Endothelial cell of umbilical vein (primary cell): ENCODE results near the gene PRRG2. TPM values are rescaled to one million over a fixed set of nuclear protein-coding genes. Genes with fewer than 3 reads are reported as not detected.

Experiments used
- BruUV-seq: library from RNA; stranded (reverse); fragments of 400-500 nt; replicated peaks from 2 replicates; lab custom pipeline; 2021; lab: Mats Ljungman, UMichigan
- CTCF ChIA-PET: fragments of 300-600, 350-600 bp; sonication (Branson Sonifier 250); formaldehyde crosslinking; loops from one replicate; lab custom pipeline; 2021; ENCODE audit warnings: antibody characterized with exemption, inconsistent platforms; lab: Charles Lee
- POLR2A ChIA-PET: fragments of 300-600, 350-600 bp; sonication (Branson Sonifier 250); formaldehyde crosslinking; loops from one replicate; lab custom pipeline; 2021; ENCODE audit warnings: antibody characterized with exemption, inconsistent platforms; lab: Charles Lee
- DNase-seq: peaks from one replicate; pipeline ENCODE4 v3.0.0-alpha.2; 2011; ENCODE audit warnings: low read depth, low spot score
- FAIRE-seq: peaks from 2 replicates; lab custom pipeline; 2011; peaks lifted over from hg19 to GRCh38; lab: Jason Lieb, UNC
- H2AFZ ChIP-seq: 2 replicates; pipeline ENCODE4 v1.6.0; 2012; ENCODE audit warnings: low read depth, low read length, control low read depth, inconsistent platforms
- H3K27ac ChIP-seq: 2 replicates; pipeline ENCODE4 v1.5.1; 2011; ENCODE audit warnings: low read depth, mild to moderate bottlenecking, control low read depth, low read length, moderate library complexity; ENCODE audit not compliant: insufficient read depth
- H3K27me3 ChIP-seq, 2 experiments: 2 replicates each; pipeline versions ENCODE4 v1.6.0 to v1.6.1; 2011; ENCODE audit warnings: low read length in 2 of 2, mixed read lengths in 1 of 2; ENCODE audit not compliant: control insufficient read depth in 2 of 2, insufficient read depth in 2 of 2
- H3K36me3 ChIP-seq, 2 experiments: 2 replicates in 1 of 2; 3 replicates in 1 of 2; pipeline ENCODE4 v1.5.1; 2011; ENCODE audit warnings: low read length in 2 of 2, mild to moderate bottlenecking in 1 of 2, moderate library complexity in 1 of 2; ENCODE audit not compliant: control insufficient read depth in 2 of 2, insufficient read depth in 2 of 2; ENCODE audit errors: extremely low read depth in 1 of 2
- H3K4me1 ChIP-seq: 3 replicates; pipeline ENCODE4 v1.5.1; 2011; ENCODE audit warnings: mild to moderate bottlenecking, low read length; ENCODE audit not compliant: control insufficient read depth, insufficient read depth; ENCODE audit errors: extremely low read depth
- H3K4me2 ChIP-seq: 2 replicates; pipeline ENCODE4 v1.6.1; 2011; ENCODE audit warnings: low read length, control low read depth, mixed read lengths; ENCODE audit not compliant: insufficient read depth
- H3K4me3 ChIP-seq, 3 experiments: fragments of 200-600 bp in 1 of 3; sonication (generic), shearing (Covaris generic) in 1 of 3; replicated peaks in 1 of 3; 2 replicates each; pipeline ENCODE4 v1.5.1; 2011 to 2016; ENCODE audit warnings: control low read depth in 3 of 3, low read length in 3 of 3, mild to moderate bottlenecking in 2 of 3, inconsistent platforms in 1 of 3, low read depth in 1 of 3, moderate library complexity in 1 of 3; ENCODE audit not compliant: insufficient read depth in 1 of 3
- H3K79me2 ChIP-seq: 2 replicates; pipeline ENCODE4 v1.6.0; 2012; ENCODE audit warnings: low read length, inconsistent platforms; ENCODE audit not compliant: control insufficient read depth, insufficient read depth
- H3K9ac ChIP-seq: replicated peaks from 2 replicates; pipeline ENCODE3; 2011; ENCODE audit warnings: low read length, control low read depth; ENCODE audit not compliant: insufficient read depth; ENCODE audit errors: extremely low read depth
- H3K9me1 ChIP-seq: replicated peaks from 3 replicates; pipeline ENCODE4 v1.6.0; 2011; ENCODE audit warnings: mild to moderate bottlenecking, low read length; ENCODE audit not compliant: control insufficient read depth, insufficient read depth; ENCODE audit errors: extremely low read depth
- H3K9me3 ChIP-seq: replicated peaks from 2 replicates; pipeline ENCODE4 v1.5.1; 2012; ENCODE audit warnings: low read length, inconsistent platforms; ENCODE audit not compliant: control insufficient read depth, insufficient read depth
- H4K20me1 ChIP-seq: replicated peaks from 2 replicates; pipeline ENCODE3; 2011; ENCODE audit warnings: mild to moderate bottlenecking, low read length; ENCODE audit not compliant: control insufficient read depth, insufficient read depth; ENCODE audit errors: extremely low read depth
- EZH2 ChIP-seq: IDR thresholded peaks from 2 replicates; pipeline ENCODE4 v1.6.1; 2012; ENCODE audit warnings: borderline replicate concordance, low read depth, mild to moderate bottlenecking, moderate library complexity, low read length, inconsistent platforms; ENCODE audit not compliant: severe bottlenecking
- FOS ChIP-seq: IDR thresholded peaks from 2 replicates; pipeline ENCODE4 v1.6.1; 2011; ENCODE audit warnings: mild to moderate bottlenecking, low read length, moderate library complexity, borderline replicate concordance; ENCODE audit not compliant: insufficient read depth
- GATA2 ChIP-seq: IDR thresholded peaks from 2 replicates; pipeline ENCODE4 v1.7.0; 2011; ENCODE audit warnings: low read depth, mild to moderate bottlenecking, moderate library complexity, mixed read lengths, low read length; ENCODE audit not compliant: insufficient read length, insufficient read depth
- JUN ChIP-seq: IDR thresholded peaks from 2 replicates; pipeline ENCODE4 v1.6.1; 2011; ENCODE audit warnings: borderline replicate concordance, low read depth; ENCODE audit not compliant: insufficient read length, insufficient read depth
- MYC ChIP-seq: IDR thresholded peaks from one replicate; pipeline ENCODE4 v1.6.1; 2011; ENCODE audit warnings: mild to moderate bottlenecking, low read depth, low read length
- POLR2A ChIP-seq: IDR thresholded peaks from 2 replicates; pipeline ENCODE4 v1.6.1; 2012; ENCODE audit warnings: low read depth, mild to moderate bottlenecking, control low read depth, low read length
- POLR2AphosphoS5 ChIP-seq: IDR thresholded peaks from 2 replicates; pipeline ENCODE4 v1.6.1; 2012; ENCODE audit warnings: low read depth, mild to moderate bottlenecking, control low read depth, low read length, moderate library complexity; ENCODE audit not compliant: insufficient read depth
- dilution Hi-C: fragments of 300-500 bp; cut with MboI; formaldehyde crosslinking; loops from one replicate; pipeline ENCODE4 v1.15.0; 2019; ENCODE audit warnings: low sequenced_read_pairs; ENCODE audit not compliant: extremely low pct_ligation_motif_present
- intact Hi-C: fragments of 100-400 bp; cut with micrococcal nuclease; formaldehyde crosslinking; loops from one replicate; pipeline ENCODE4 v1.10.0; 2022
- polyA plus RNA-seq, 4 experiments: library from polyadenylated mRNA; depleted of rRNA in 3 of 4; stranded (reverse) in 3 of 4; unstranded in 1 of 4; fragments of >200 nt; gene quantifications; 2 replicates each; pipeline versions ENCODE4 v1.2.1 to v1.2.3, GENCODE V29; 2011 to 2012; ENCODE audit warnings: missing spikeins in 1 of 4
- total RNA-seq: library from RNA; stranded (reverse); gene quantifications from 2 replicates; pipeline ENCODE4 v1.2.3, GENCODE V29; 2021
- TF ChIP-seq, protein P1 (sequence below), 2 donors: IDR thresholded peaks; 1 replicate in 1 of 2; 2 replicates in 1 of 2; pipeline ENCODE4 v1.5.1; 2011; ENCODE audit warnings: low read length in 2 of 2, mild to moderate bottlenecking in 2 of 2, moderate library complexity in 2 of 2, control low read depth in 1 of 2, inconsistent platforms in 1 of 2, low read depth in 1 of 2; ENCODE audit not compliant: insufficient read depth in 1 of 2; ENCODE audit errors: extremely low read depth in 1 of 2
- TF ChIP-seq, protein P2 (sequence below): IDR thresholded peaks from 2 replicates; pipeline ENCODE4 v1.6.1; 2011; ENCODE audit not compliant: insufficient read depth, insufficient read length

The PRRG2 gene
- total and polyA plus RNA-seq, 2 donors (not counting 3 experiments of a cell fraction or from before 2014, with no cell fraction given) = 2.6 to 2.9 TPM

DNA sequence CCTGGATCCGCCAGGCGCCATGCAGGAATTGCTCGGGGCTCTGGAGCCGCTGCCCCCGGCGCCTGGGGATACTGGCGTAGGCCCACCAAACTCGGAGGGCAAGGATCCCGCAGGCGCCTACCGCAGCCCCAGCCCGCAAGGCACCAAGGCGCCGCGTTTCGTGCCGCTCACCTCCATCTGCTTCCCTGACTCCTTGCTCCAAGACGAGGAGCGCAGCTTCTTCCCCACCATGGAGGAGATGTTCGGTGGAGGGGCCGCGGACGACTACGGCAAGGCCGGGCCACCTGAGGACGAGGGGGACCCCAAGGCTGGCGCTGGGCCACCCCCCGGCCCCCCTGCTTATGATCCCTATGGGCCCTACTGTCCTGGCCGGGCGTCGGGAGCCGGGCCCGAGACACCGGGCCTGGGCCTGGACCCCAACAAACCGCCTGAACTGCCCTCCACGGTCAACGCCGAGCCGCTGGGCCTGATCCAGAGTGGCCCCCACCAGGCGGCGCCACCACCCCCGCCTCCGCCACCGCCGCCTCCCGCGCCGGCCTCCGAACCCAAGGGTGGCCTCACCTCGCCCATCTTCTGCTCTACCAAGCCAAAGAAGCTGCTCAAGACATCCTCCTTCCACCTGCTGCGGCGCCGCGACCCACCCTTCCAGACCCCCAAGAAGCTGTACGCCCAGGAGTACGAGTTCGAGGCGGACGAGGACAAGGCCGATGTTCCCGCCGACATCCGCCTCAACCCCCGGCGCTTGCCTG, 16.0 kb downstream of the PRRG2 start:
- intact Hi-C loops = no loop called here
- H3K4me2 ChIP-seq = no peak overlapping the region
- no peaks in the 10 kb centered on the region for H4K20me1 ChIP-seq
- dilution Hi-C loops = no loop called here
- no peaks in the 10 kb centered on the region for H3K9me1 ChIP-seq
- no peak overlapping the region for H3K4me3 ChIP-seq
- no peaks in the 10 kb centered on the region for H3K27me3 ChIP-seq
- H3K4me1 ChIP-seq = peaks cover 10% of the 10 kb centered on the region
- H3K27ac ChIP-seq = no peak overlapping the region
- H3K9ac ChIP-seq = no peak overlapping the region
- H3K79me2 ChIP-seq = peaks cover 47% of the 10 kb centered on the region
- FAIRE-seq (no peak), DNase-seq (no peak)
- CTCF ChIA-PET = interaction anchor here (1.2 kb wide), 1 partner anchor 43 kb away, joined by 3 read pairs; the partner anchor contains the start of gene RRAS
- no peaks in the 10 kb centered on the region for H3K9me3 ChIP-seq
- H3K36me3 ChIP-seq = peaks cover 11 to 46% of the 10 kb centered on the region in 2 experiments
- BruUV-seq = TSS peak; percentile 12
- TF ChIP-seq JUN (no peak), GATA2 (no peak), POLR2AphosphoS5 (no peak), EZH2 (no peak), MYC (no peak), POLR2A (no peak), FOS (no peak)
- TF ChIP-seq, protein P1, sequence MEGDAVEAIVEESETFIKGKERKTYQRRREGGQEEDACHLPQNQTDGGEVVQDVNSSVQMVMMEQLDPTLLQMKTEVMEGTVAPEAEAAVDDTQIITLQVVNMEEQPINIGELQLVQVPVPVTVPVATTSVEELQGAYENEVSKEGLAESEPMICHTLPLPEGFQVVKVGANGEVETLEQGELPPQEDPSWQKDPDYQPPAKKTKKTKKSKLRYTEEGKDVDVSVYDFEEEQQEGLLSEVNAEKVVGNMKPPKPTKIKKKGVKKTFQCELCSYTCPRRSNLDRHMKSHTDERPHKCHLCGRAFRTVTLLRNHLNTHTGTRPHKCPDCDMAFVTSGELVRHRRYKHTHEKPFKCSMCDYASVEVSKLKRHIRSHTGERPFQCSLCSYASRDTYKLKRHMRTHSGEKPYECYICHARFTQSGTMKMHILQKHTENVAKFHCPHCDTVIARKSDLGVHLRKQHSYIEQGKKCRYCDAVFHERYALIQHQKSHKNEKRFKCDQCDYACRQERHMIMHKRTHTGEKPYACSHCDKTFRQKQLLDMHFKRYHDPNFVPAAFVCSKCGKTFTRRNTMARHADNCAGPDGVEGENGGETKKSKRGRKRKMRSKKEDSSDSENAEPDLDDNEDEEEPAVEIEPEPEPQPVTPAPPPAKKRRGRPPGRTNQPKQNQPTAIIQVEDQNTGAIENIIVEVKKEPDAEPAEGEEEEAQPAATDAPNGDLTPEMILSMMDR (IDR thresholded peaks at IDR 0.05; ENCODE audit: extremely low read depth in 1 of 2, insufficient read depth in 1 of 2, low read depth in 1 of 2, low read length in 2 of 2) = no peak
- TF ChIP-seq, protein P2, sequence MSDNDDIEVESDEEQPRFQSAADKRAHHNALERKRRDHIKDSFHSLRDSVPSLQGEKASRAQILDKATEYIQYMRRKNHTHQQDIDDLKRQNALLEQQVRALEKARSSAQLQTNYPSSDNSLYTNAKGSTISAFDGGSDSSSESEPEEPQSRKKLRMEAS = no peak
- H2AFZ ChIP-seq = no peak overlapping the region
- POLR2A ChIA-PET = no interaction called here
